ENCODE results near the gene SLC38A10.

SLC38A10 gene

GRCh38 chr17:81273698-81274470 is 21.2 kb downstream of the SLC38A10 start:
- DNase-seq, result no peak

- DNase-seq, result no peak
Observed at GRCh38 chr17:81272616-81273015, 22.5 kb downstream of the SLC38A10 start.

GRCh38 chr17:81271226-81271625 is 23.9 kb downstream of the SLC38A10 start:
- DNase-seq, result no peak

- no peak for DNase-seq
Observed at GRCh38 chr17:81270279-81270678, 24.8 kb downstream of the SLC38A10 start.

- no peak for DNase-seq
Observed at GRCh38 chr17:81267390-81268067, 27.6 kb downstream of the SLC38A10 start.

GRCh38 chr17:81265576-81265975 is 29.5 kb downstream of the SLC38A10 start:
- DNase-seq, result no peak

GRCh38 chr17:81264640-81265039 is 30.5 kb downstream of the SLC38A10 start:
- no peak for DNase-seq

GRCh38 chr17:81263371-81264181 is 31.5 kb downstream of the SLC38A10 start:
- DNase-seq, result no peak

- DNase-seq, result no peak
Observed at GRCh38 chr17:81261582-81262336, 33.3 kb downstream of the SLC38A10 start.

GRCh38 chr17:81261096-81261495 is 34.0 kb downstream of the SLC38A10 start:
- no peak for DNase-seq

- DNase-seq, result no peak
Observed at GRCh38 chr17:81260641-81261040, 34.5 kb downstream of the SLC38A10 start.

GRCh38 chr17:81260171-81260570 is 34.9 kb downstream of the SLC38A10 start:
- no peak for DNase-seq

GRCh38 chr17:81259058-81259605 is 36.0 kb downstream of the SLC38A10 start:
- DNase-seq, result no peak

- no peak for DNase-seq
Observed at GRCh38 chr17:81258292-81258691, 36.8 kb downstream of the SLC38A10 start.

GRCh38 chr17:81257533-81257932 is 37.6 kb downstream of the SLC38A10 start:
- no peak for DNase-seq

- no peak for DNase-seq
Observed at GRCh38 chr17:81256616-81257015, 38.5 kb downstream of the SLC38A10 start.

GRCh38 chr17:81254955-81255717 is 40.0 kb downstream of the SLC38A10 start:
- no peak for DNase-seq

- DNase-seq, result peak; percentile 40
Observed at GRCh38 chr17:81253358-81254131, 41.6 kb downstream of the SLC38A10 start.

GRCh38 chr17:81252987-81253329 is 42.1 kb downstream of the SLC38A10 start:
- no peak for DNase-seq

GRCh38 chr17:81252326-81252986 is 42.7 kb downstream of the SLC38A10 start:
- no peak for DNase-seq
